Hematopoietic multipotent progenitor cell treated with erythropoietin and hydrocortisone succinate and interleukin-3 and kit ligand, for 4 days (in vitro differentiated cells): ENCODE results near the gene CHIT1.
A peak's percentile ranks its signal among the peaks of the same experiment; 100 is the strongest.

Experiments
- DNase-seq: peaks from one replicate; pipeline ENCODE4 v3.0.0-alpha.2; 2015

Gene CHIT1

GRCh38 chr1:203215573-203215972 is 13.9 kb downstream of the CHIT1 start:
- DNase-seq, result no peak

GRCh38 chr1:203214871-203215270 is 14.6 kb downstream of the CHIT1 start:
- peak; percentile 29 for DNase-seq

- no peak for DNase-seq
Measured at GRCh38 chr1:203213126-203213525, 16.3 kb downstream of the CHIT1 start.

GRCh38 chr1:203211812-203212211 is 17.7 kb downstream of the CHIT1 start:
- DNase-seq, result no peak

GRCh38 chr1:203210988-203211387 is 18.5 kb downstream of the CHIT1 start:
- no peak for DNase-seq

GRCh38 chr1:203210350-203210749 is 19.1 kb downstream of the CHIT1 start:
- no peak for DNase-seq

- DNase-seq, result no peak
Measured at GRCh38 chr1:203208181-203208580, 21.3 kb downstream of the CHIT1 start.

- no peak for DNase-seq
Measured at GRCh38 chr1:203207751-203208150, 21.7 kb downstream of the CHIT1 start.

GRCh38 chr1:203206129-203206687 is 23.3 kb downstream of the CHIT1 start:
- DNase-seq, result no peak

GRCh38 chr1:203204756-203205155 is 24.7 kb downstream of the CHIT1 start:
- DNase-seq, result no peak

- peak; percentile 56 for DNase-seq
Measured at GRCh38 chr1:203202431-203203245, 26.8 kb downstream of the CHIT1 start.

- DNase-seq, result no peak
Measured at GRCh38 chr1:203201516-203202205, 27.8 kb downstream of the CHIT1 start.

- DNase-seq, result no peak
Measured at GRCh38 chr1:203200916-203201315, 28.6 kb downstream of the CHIT1 start.

GRCh38 chr1:203199816-203200571 is 29.5 kb downstream of the CHIT1 start:
- no peak for DNase-seq

GRCh38 chr1:203199481-203199815 is 30.0 kb downstream of the CHIT1 start:
- no peak for DNase-seq

GRCh38 chr1:203199002-203199401 is 30.5 kb downstream of the CHIT1 start:
- no peak for DNase-seq

GRCh38 chr1:203197625-203198024 is 31.8 kb downstream of the CHIT1 start:
- DNase-seq, result no peak

- DNase-seq, result no peak
Measured at GRCh38 chr1:203196371-203196770, 33.1 kb downstream of the CHIT1 start.

GRCh38 chr1:203190949-203191348 is 38.5 kb downstream of the CHIT1 start:
- DNase-seq, result no peak

GRCh38 chr1:203189951-203190352 is 39.5 kb downstream of the CHIT1 start:
- DNase-seq, result no peak

- no peak for DNase-seq
Measured at GRCh38 chr1:203188686-203189232, 40.7 kb downstream of the CHIT1 start.

GRCh38 chr1:203187689-203188264 is 41.7 kb downstream of the CHIT1 start:
- DNase-seq, result no peak

- DNase-seq, result no peak
Measured at GRCh38 chr1:203187304-203187685, 42.2 kb downstream of the CHIT1 start.
